Colonic mucosa (tissue), 4 donors: Measurements from ENCODE around the gene GRM5. TPM values are rescaled to one million over a fixed set of nuclear protein-coding genes. Genes with fewer than 3 reads are reported as not detected.

Source experiments
- DNase-seq: peaks from one replicate; pipeline ENCODE4 v3.0.0-alpha.2; 2020
- H3K27ac ChIP-seq: fragments of 200-600 bp; one replicate; pipeline ENCODE4 v1.8.0; 2021
- H3K27me3 ChIP-seq: fragments of 200-600 bp; one replicate; pipeline ENCODE4 v1.8.0; 2021
- H3K36me3 ChIP-seq: fragments of 200-600 bp; one replicate; pipeline ENCODE4 v1.8.0; 2021
- H3K4me1 ChIP-seq: fragments of 200-600 bp; one replicate; pipeline ENCODE4 v1.8.0; 2021; ENCODE audit warnings: mild to moderate bottlenecking
- H3K4me3 ChIP-seq: fragments of 200-600 bp; one replicate; pipeline ENCODE4 v1.8.0; 2021
- H3K9ac ChIP-seq, 2 donors: one replicate each; pipeline ENCODE4 v1.7.0; 2013; ENCODE audit warnings: control low read depth in 2 of 2, low read depth in 2 of 2, low read length in 2 of 2
- H3K9me3 ChIP-seq: fragments of 200-600 bp; one replicate; pipeline ENCODE4 v1.8.0; 2021
- intact Hi-C: fragments of 100-400 bp; cut with DNase I; formaldehyde crosslinking; loops from one replicate; pipeline ENCODE4 v1.14.1; 2022
- total RNA-seq, 2 donors: library from RNA; stranded (reverse); fragmentation: NEBNext Ultra II Directional in 1 of 2; extraction: Animal tissue kit (Norgen Biotek cat#: 25700) in 1 of 2; gene quantifications; one replicate each; pipeline ENCODE4 v1.2.1, GENCODE V29; 2021
- TF ChIP-seq, protein P1 (sequence below): fragments of 200-600 bp; IDR thresholded peaks from one replicate; pipeline ENCODE4 v1.8.0; 2022; ENCODE audit warnings: antibody characterized with exemption, mild to moderate bottlenecking
- donor health status: healthy.
- donor health status: DM: no; HTN: no; CAD: no.
- donor health status: DM: no; HTN: no; CAD: no.

The GRM5 gene
- total RNA-seq, 2 donors from 2014 or later: not detected

DNA sequence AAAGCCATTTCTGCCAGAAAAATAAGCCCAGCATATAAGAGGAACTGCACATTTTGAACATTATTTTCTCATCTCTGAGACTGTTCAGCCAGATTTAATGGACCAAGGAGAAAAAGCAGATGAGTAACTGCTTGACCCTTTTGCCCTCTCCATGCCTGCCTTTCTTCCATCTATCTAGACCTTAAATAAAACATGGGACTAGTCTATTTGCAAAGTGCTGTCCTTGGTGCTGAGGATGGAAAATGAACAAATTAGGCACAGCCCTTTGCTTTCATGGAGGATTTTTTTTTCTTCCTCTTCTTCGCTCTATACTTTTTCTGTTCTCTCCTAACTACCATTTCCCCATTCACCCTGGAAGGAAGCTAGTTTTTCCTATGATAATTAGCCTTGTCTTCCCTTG is 361.3 kb downstream of the GRM5 start:
- no peak overlapping the region for H3K9ac ChIP-seq
- H3K4me1 ChIP-seq: no peaks in the 10 kb centered on the region
- H3K9me3 ChIP-seq: no peaks in the 10 kb centered on the region
- no peaks in the 10 kb centered on the region for H3K27me3 ChIP-seq
- H3K27ac ChIP-seq: no peak overlapping the region
- no peak for DNase-seq
- no peak overlapping the region for H3K4me3 ChIP-seq
- intact Hi-C loops: no loop called here
- TF ChIP-seq, protein P1, sequence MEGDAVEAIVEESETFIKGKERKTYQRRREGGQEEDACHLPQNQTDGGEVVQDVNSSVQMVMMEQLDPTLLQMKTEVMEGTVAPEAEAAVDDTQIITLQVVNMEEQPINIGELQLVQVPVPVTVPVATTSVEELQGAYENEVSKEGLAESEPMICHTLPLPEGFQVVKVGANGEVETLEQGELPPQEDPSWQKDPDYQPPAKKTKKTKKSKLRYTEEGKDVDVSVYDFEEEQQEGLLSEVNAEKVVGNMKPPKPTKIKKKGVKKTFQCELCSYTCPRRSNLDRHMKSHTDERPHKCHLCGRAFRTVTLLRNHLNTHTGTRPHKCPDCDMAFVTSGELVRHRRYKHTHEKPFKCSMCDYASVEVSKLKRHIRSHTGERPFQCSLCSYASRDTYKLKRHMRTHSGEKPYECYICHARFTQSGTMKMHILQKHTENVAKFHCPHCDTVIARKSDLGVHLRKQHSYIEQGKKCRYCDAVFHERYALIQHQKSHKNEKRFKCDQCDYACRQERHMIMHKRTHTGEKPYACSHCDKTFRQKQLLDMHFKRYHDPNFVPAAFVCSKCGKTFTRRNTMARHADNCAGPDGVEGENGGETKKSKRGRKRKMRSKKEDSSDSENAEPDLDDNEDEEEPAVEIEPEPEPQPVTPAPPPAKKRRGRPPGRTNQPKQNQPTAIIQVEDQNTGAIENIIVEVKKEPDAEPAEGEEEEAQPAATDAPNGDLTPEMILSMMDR: no peak
- H3K36me3 ChIP-seq: no peaks in the 10 kb centered on the region

DNA sequence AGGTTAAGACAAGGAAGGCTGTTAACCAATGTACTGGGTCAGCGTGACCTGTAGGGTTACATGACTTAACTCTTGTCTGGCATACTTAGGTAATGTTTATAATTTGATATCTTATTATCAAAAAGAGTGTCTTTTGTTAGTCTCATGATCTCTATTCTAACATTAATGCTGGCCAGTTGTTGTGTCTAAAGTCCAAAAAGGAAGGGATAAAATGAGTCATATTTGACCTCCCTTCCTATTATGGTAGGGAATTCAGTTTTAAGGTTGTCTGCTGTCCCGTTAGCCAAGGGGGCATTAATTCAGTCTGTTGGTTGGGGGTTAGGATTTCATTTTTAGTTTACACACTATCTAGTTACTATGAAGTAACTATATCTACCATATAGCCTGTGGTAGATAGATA is 364.0 kb downstream of the GRM5 start:
- TF ChIP-seq, protein P1: no peak
- Histone ChIP-seq H3K4me3 (no peak overlapping the region), H3K36me3 (no peaks in the 10 kb centered on the region), H3K27me3 (no peaks in the 10 kb centered on the region), H3K27ac (no peak overlapping the region), H3K4me1 (no peaks in the 10 kb centered on the region), H3K9ac (no peak overlapping the region), H3K9me3 (no peaks in the 10 kb centered on the region)
- intact Hi-C loops: no loop called here
- no peak for DNase-seq

DNA sequence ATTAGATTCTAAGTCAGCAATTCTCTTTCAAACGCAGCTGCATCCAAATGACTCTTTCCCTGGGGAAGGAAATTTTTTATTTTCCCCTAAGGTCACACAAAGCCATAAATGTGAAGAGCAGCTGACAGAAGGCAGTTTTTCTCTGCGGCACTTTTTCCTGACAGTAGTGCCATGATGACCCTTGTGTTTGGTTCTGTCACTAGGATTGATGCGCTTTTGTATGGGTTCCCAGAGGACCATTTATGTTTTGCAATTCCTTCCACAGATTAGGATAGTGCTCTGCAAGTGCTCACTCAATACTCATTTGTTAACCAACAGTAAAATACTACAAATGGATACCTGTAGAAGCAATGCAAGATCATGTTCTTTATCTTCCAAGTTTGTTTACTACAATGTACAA is 368.6 kb downstream of the GRM5 start:
- no peaks in the 10 kb centered on the region for H3K36me3 ChIP-seq
- no peaks in the 10 kb centered on the region for H3K9me3 ChIP-seq
- H3K27ac ChIP-seq: no peak overlapping the region
- no peak overlapping the region for H3K9ac ChIP-seq
- H3K4me1 ChIP-seq: no peaks in the 10 kb centered on the region
- H3K27me3 ChIP-seq: no peaks in the 10 kb centered on the region
- DNase-seq: no peak
- no peak overlapping the region for H3K4me3 ChIP-seq
- TF ChIP-seq, protein P1: no peak
- intact Hi-C loops: loop anchor here (10.0 kb wide), 1 partner anchor 132 kb away; no protein-coding TSS in a partner anchor

DNA sequence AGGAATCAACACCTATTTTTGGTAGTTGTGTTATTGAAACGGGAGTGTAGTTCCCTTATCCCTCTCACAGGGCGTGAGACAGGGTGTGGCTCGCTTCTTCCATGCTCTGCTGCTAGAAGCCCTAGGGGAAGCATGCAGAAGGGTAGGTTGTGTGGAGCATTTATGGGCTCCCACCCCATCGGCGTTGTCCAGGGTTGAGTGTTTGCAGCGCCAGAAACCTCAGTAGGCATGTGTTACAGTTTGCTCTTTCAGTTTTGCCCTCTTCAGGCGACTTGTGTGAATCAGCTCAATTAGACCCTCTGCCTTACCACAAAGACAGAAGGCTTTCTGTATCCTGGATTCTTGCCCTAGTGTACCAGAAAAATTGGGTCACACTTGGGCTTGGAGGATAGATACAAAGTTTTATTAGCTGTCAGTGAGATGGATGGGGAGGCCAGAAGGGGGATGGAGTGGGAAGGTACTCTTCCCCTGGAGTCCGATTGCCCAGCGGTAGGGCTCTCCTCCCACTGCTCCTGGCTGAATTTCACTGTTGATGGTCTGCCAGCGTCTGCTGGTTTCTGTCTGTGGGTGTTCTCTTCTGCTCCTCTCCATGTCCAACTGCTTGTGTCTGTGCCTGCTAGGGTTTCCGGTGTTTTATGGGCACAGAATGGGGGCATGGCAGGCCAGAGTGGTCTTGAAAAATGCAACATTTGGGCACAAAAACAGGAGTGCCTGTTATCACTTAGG is 369.9 kb downstream of the GRM5 start:
- TF ChIP-seq, protein P1: no peak
- Histone ChIP-seq H3K36me3 (no peaks in the 10 kb centered on the region), H3K27me3 (no peaks in the 10 kb centered on the region), H3K9ac (no peak overlapping the region), H3K27ac (no peak overlapping the region), H3K4me1 (no peaks in the 10 kb centered on the region), H3K4me3 (no peak overlapping the region), H3K9me3 (no peaks in the 10 kb centered on the region)
- DNase-seq: no peak
- intact Hi-C loops: loop anchor here (10.0 kb wide), 1 partner anchor 131 kb away; no protein-coding TSS in a partner anchor

DNA sequence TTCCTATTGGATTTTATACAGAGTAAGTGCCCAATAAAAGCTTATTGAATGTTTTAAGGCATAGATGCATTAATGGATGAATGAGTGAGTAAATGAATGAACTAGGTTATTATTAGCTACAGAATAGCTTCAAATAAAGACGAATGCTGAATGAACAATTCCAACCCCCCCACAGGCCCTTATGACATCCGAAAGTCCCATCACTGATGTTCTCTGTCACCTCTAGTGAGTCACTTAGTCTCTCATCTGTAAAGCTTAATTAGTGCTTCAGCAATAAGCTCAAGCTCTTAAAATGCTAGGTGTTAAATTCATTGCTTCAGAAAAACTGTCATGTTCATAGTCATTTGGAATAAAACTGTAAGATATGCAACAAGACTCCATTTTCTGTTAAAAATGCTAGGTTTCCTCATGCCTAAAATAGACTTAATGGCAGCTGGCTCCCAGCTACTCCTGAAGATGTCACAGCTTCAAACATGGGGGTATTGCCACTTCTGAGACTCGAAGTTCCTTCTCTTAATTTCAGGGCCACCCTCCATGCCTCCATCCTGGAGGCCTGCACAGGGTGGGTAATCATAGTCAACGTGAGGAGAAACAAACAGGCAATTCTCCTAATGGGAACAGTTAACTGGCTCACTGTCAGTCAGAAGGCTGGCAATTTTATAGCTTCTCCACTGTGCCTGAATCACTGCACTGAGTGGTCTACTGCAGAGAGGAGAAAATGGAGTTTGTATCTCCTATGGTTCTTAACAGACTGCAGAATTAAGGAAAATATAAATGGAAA is 373.3 kb downstream of the GRM5 start:
- Histone ChIP-seq H3K36me3 (no peaks in the 10 kb centered on the region), H3K9ac (no peak overlapping the region), H3K27ac (no peak overlapping the region), H3K9me3 (no peaks in the 10 kb centered on the region), H3K27me3 (no peaks in the 10 kb centered on the region), H3K4me1 (no peaks in the 10 kb centered on the region), H3K4me3 (no peak overlapping the region)
- intact Hi-C loops: loop anchor here (10.0 kb wide), 1 partner anchor 128 kb away; no protein-coding TSS in a partner anchor
- TF ChIP-seq, protein P1: no peak
- no peak for DNase-seq
